Ectodermal cell (in vitro differentiated cells): ENCODE data around the gene HMGCS1.

ENCODE experiments used
- H3K27ac ChIP-seq: 2 replicates; pipeline ENCODE4 v1.7.0; 2013; ENCODE audit warnings: mild to moderate bottlenecking, low read depth, low read length; ENCODE audit not compliant: insufficient read depth, poor library complexity, severe bottlenecking
- H3K27me3 ChIP-seq: 2 replicates; pipeline ENCODE4 v1.7.0; 2013; ENCODE audit warnings: mild to moderate bottlenecking, low read length; ENCODE audit not compliant: insufficient read depth, control insufficient read depth, poor library complexity, severe bottlenecking
- H3K36me3 ChIP-seq: one replicate; pipeline ENCODE4 v1.7.0; 2013; ENCODE audit warnings: low read length; ENCODE audit not compliant: control insufficient read depth, insufficient read depth
- H3K4me1 ChIP-seq: one replicate; pipeline ENCODE4 v1.7.0; 2013; ENCODE audit warnings: low read length; ENCODE audit not compliant: control insufficient read depth, insufficient read depth
- H3K4me3 ChIP-seq: 2 replicates; pipeline ENCODE4 v1.7.0; 2013; ENCODE audit warnings: low read depth, low read length, control low read depth; ENCODE audit not compliant: insufficient read depth
- H3K9me3 ChIP-seq: 2 replicates; pipeline ENCODE4 v1.7.0; 2013; ENCODE audit warnings: mild to moderate bottlenecking, low read length, moderate library complexity; ENCODE audit not compliant: control insufficient read depth
- WGBS, 2 experiments: methylation state at CpG; one replicate each; pipeline ENCODE4 v1.1.7; 2013; ENCODE audit warnings: missing lambda C conversion rate in 2 of 2; 5-methylcytosine and 5-hydroxymethylcytosine counted together

Gene HMGCS1

GRCh38 chr5:43302481-43302880 lies 10.7 kb downstream of the HMGCS1 start:
- no peak overlapping the region for H3K4me3 ChIP-seq
- peaks cover 14% of the 10 kb centered on the region for H3K36me3 ChIP-seq
- no peaks in the 10 kb centered on the region for H3K9me3 ChIP-seq
- H3K27me3 ChIP-seq: no peaks in the 10 kb centered on the region
- no peaks in the 10 kb centered on the region for H3K4me1 ChIP-seq
- H3K27ac ChIP-seq: no peak overlapping the region
- 88 to 95% methylated on average over 3 of the region's 3 CpGs for WGBS, 2 experiments

GRCh38 chr5:43301653-43302091 lies 11.5 kb downstream of the HMGCS1 start:
- no peaks in the 10 kb centered on the region for H3K27me3 ChIP-seq
- peaks cover 19% of the 10 kb centered on the region for H3K36me3 ChIP-seq
- H3K4me1 ChIP-seq: no peaks in the 10 kb centered on the region
- no peak overlapping the region for H3K4me3 ChIP-seq
- 90 to 96% methylated on average over 3 of the region's 3 CpGs for WGBS, 2 experiments
- H3K9me3 ChIP-seq: no peaks in the 10 kb centered on the region
- H3K27ac ChIP-seq: no peak overlapping the region

GRCh38 chr5:43300112-43300511 lies 13.1 kb downstream of the HMGCS1 start:
- Histone ChIP-seq H3K4me3 (no peak overlapping the region), H3K27ac (no peak overlapping the region), H3K36me3 (peaks cover 34% of the 10 kb centered on the region), H3K27me3 (no peaks in the 10 kb centered on the region), H3K4me1 (no peaks in the 10 kb centered on the region), H3K9me3 (no peaks in the 10 kb centered on the region)
- 80 to 86% methylated on average over 1 of the region's 1 CpG for WGBS, 2 experiments

- H3K4me1 ChIP-seq: no peaks in the 10 kb centered on the region
- 93 to 94% methylated on average over 5 of the region's 5 CpGs for WGBS, 2 experiments
- no peak overlapping the region for H3K27ac ChIP-seq
- H3K27me3 ChIP-seq: no peaks in the 10 kb centered on the region
- no peaks in the 10 kb centered on the region for H3K9me3 ChIP-seq
- H3K4me3 ChIP-seq: no peak overlapping the region
- peaks cover 46% of the 10 kb centered on the region for H3K36me3 ChIP-seq
Observed at GRCh38 chr5:43298443-43298842, 14.8 kb downstream of the HMGCS1 start.

GRCh38 chr5:43296835-43297234 lies 16.4 kb downstream of the HMGCS1 start:
- H3K4me1 ChIP-seq: no peaks in the 10 kb centered on the region
- H3K27ac ChIP-seq: no peak overlapping the region
- WGBS, 2 experiments: 97 to 100% methylated on average over 1 to 2 of the region's 2 CpGs
- no peak overlapping the region for H3K4me3 ChIP-seq
- H3K9me3 ChIP-seq: no peaks in the 10 kb centered on the region
- no peaks in the 10 kb centered on the region for H3K27me3 ChIP-seq
- H3K36me3 ChIP-seq: peaks cover 61% of the 10 kb centered on the region

GRCh38 chr5:43295202-43295601 lies 18.0 kb downstream of the HMGCS1 start:
- Histone ChIP-seq H3K4me1 (no peaks in the 10 kb centered on the region), H3K36me3 (peaks cover 72% of the 10 kb centered on the region), H3K4me3 (no peak overlapping the region), H3K9me3 (no peaks in the 10 kb centered on the region), H3K27ac (no peak overlapping the region), H3K27me3 (no peaks in the 10 kb centered on the region)
- WGBS, 2 experiments: 89 to 91% methylated on average over 2 of the region's 2 CpGs

- H3K27ac ChIP-seq: no peak overlapping the region
- no peaks in the 10 kb centered on the region for H3K27me3 ChIP-seq
- peaks cover 68% of the 10 kb centered on the region for H3K36me3 ChIP-seq
- H3K4me3 ChIP-seq: no peak overlapping the region
- H3K4me1 ChIP-seq: no peaks in the 10 kb centered on the region
- no peaks in the 10 kb centered on the region for H3K9me3 ChIP-seq
Observed at GRCh38 chr5:43294226-43294625, 19.0 kb downstream of the HMGCS1 start.

GRCh38 chr5:43290726-43291125 lies 22.5 kb downstream of the HMGCS1 start:
- Histone ChIP-seq H3K4me3 (no peak overlapping the region), H3K9me3 (no peaks in the 10 kb centered on the region), H3K36me3 (peaks cover 60% of the 10 kb centered on the region), H3K27me3 (no peaks in the 10 kb centered on the region), H3K4me1 (no peaks in the 10 kb centered on the region), H3K27ac (no peak overlapping the region)
- 94 to 97% methylated on average over 2 of the region's 2 CpGs for WGBS, 2 experiments

- Histone ChIP-seq H3K4me1 (no peaks in the 10 kb centered on the region), H3K27ac (no peak overlapping the region), H3K36me3 (peaks cover 40% of the 10 kb centered on the region), H3K27me3 (no peaks in the 10 kb centered on the region), H3K4me3 (no peak overlapping the region), H3K9me3 (no peaks in the 10 kb centered on the region)
- 100% methylated on average over 1 of the region's 1 CpG; no CpG with 5 or more reads in 1 of the 2 experiments for WGBS, 2 experiments
Observed at GRCh38 chr5:43288269-43288831, 24.9 kb downstream of the HMGCS1 start.

GRCh38 chr5:43287493-43287892 lies 25.7 kb downstream of the HMGCS1 start:
- WGBS, 2 experiments: 93 to 96% methylated on average over 4 of the region's 4 CpGs
- Histone ChIP-seq H3K4me1 (no peaks in the 10 kb centered on the region), H3K4me3 (no peak overlapping the region), H3K27ac (no peak overlapping the region), H3K36me3 (peaks cover 32% of the 10 kb centered on the region), H3K9me3 (no peaks in the 10 kb centered on the region), H3K27me3 (no peaks in the 10 kb centered on the region)

- Histone ChIP-seq H3K27me3 (no peaks in the 10 kb centered on the region), H3K4me1 (no peaks in the 10 kb centered on the region), H3K36me3 (peaks cover 24% of the 10 kb centered on the region), H3K4me3 (no peak overlapping the region), H3K27ac (no peak overlapping the region), H3K9me3 (no peaks in the 10 kb centered on the region)
Observed at GRCh38 chr5:43286623-43287022, 26.6 kb downstream of the HMGCS1 start.
